Measurements from ENCODE around the gene CTBS. TPM values are rescaled to one million over a fixed set of nuclear protein-coding genes. Genes with fewer than 3 reads are reported as not detected.

Gene CTBS
- total and polyA plus RNA-seq, 2 of the 4 experiments (the other 2 are of a cell fraction): 5.9 to 12.4 TPM

- Histone ChIP-seq H2BK120ac (ENCODE audit: low read depth, low read length) (no peak overlapping the region), H2AK5ac (ENCODE audit: low read depth, low read length) (no peak overlapping the region), H2AFZ (replicated peaks; ENCODE audit: low read length, poor library complexity) (no peak overlapping the region), H3K9me1 (ENCODE audit: insufficient read depth, low read length) (peaks cover 3% of the 10 kb centered on the region), H3K4me3 (ENCODE audit: insufficient read depth, low read depth, low read length) (no peak overlapping the region), H4K91ac (ENCODE audit: insufficient read depth, low read depth, low read length) (no peak overlapping the region), H3K4me2 (ENCODE audit: low read depth, low read length) (no peak overlapping the region), H3K23ac (ENCODE audit: low read depth, low read length) (no peak overlapping the region), H3K56ac (ENCODE audit: extremely low read depth, insufficient read depth, low read length) (no peak overlapping the region), H2BK15ac (ENCODE audit: low read depth, low read length) (no peak overlapping the region), H4K5ac (ENCODE audit: low read depth, low read length) (no peak overlapping the region), H3K18ac (ENCODE audit: low read depth, low read length) (no peak overlapping the region), H3K79me1 (ENCODE audit: low read depth in 1 of 2, low read length in 2 of 2) (peaks cover 33 to 36% of the 10 kb centered on the region in 2 experiments), H3K4ac (ENCODE audit: low read depth, low read length) (no peak overlapping the region), H3K4me1 (ENCODE audit: control insufficient read depth, insufficient read depth, low read length) (peaks cover 2% of the 10 kb centered on the region; the same call in 1 of the 2 replicates), H2BK20ac (ENCODE audit: low read depth, low read length) (no peak overlapping the region), H4K8ac (ENCODE audit: low read depth in 2 of 2, low read length in 2 of 2) (no peak overlapping the region), H4K20me1 (ENCODE audit: insufficient read depth, low read length) (no peaks in the 10 kb centered on the region), H3K9ac (ENCODE audit: low read depth, low read length) (no peak overlapping the region), H3K9me3 (ENCODE audit: control insufficient read depth, insufficient read depth, low read length) (no peaks in the 10 kb centered on the region), H3K27ac (ENCODE audit: insufficient read depth, low read length) (no peak overlapping the region), H3K27me3 (ENCODE audit: control insufficient read depth, insufficient read depth, low read length) (no peaks in the 10 kb centered on the region), H2BK5ac (ENCODE audit: low read depth, low read length, poor library complexity, severe bottlenecking) (no peak overlapping the region), H3K14ac (replicated peaks; ENCODE audit: low read depth, low read length) (no peak overlapping the region), H3K36me3 (ENCODE audit: control insufficient read depth, insufficient read depth, low read length) (peaks cover 7% of the 10 kb centered on the region), H2AK9ac (replicated peaks; ENCODE audit: low read depth, low read length, poor library complexity) (no peak overlapping the region)
- BruUV-seq (replicated peaks): no TSS peak
- intact Hi-C loops (cut with micrococcal nuclease): no loop called here
- ATAC-seq (ENCODE audit: low read depth) (no peak), DNase-seq (no peak)
- CTCF ChIA-PET: no interaction called here
- dilution Hi-C loops (cut with HindIII; ENCODE audit: low sequenced_read_pairs, unreplicated experiment): no loop called here
- no peak for TF ChIP-seq CEBPB (IDR thresholded peaks at IDR 0.05; ENCODE audit: low read depth, low read length)
- TF ChIP-seq MAFK (IDR thresholded peaks at IDR 0.05; ENCODE audit: low read depth, low read length): no peak
- TF ChIP-seq RCOR1 (IDR thresholded peaks at IDR 0.05; ENCODE audit: insufficient replicate concordance, low read length): no peak
- TF ChIP-seq MAZ (IDR thresholded peaks at IDR 0.05; ENCODE audit: borderline replicate concordance, low read depth, low read length): no peak
- no peak for TF ChIP-seq SMC3 (IDR thresholded peaks at IDR 0.05; ENCODE audit: low read depth, low read length)
- TF ChIP-seq FOS (IDR thresholded peaks at IDR 0.05; ENCODE audit: low read depth, low read length): no peak
- no peak for TF ChIP-seq MXI1 (IDR thresholded peaks at IDR 0.05; ENCODE audit: borderline replicate concordance, low read depth, low read length)
- no peak for TF ChIP-seq RAD21 (IDR thresholded peaks at IDR 0.05; ENCODE audit: low read length)
- TF ChIP-seq NFE2L2 (IDR thresholded peaks at IDR 0.05; ENCODE audit: low read depth, low read length): no peak
- TF ChIP-seq CTCF (conservative IDR thresholded peaks at IDR 0.05; ENCODE audit: low read depth, low read length): no peak
- TF ChIP-seq BHLHE40 (IDR thresholded peaks at IDR 0.05; ENCODE audit: low read depth, low read length): no peak
- TF ChIP-seq RFX5 (IDR thresholded peaks at IDR 0.05; ENCODE audit: low read depth, low read length): no peak
- in situ Hi-C loops (cut with MboI; ENCODE audit: low sequenced_read_pairs): no loop called here
- POLR2A ChIA-PET (ENCODE audit: unreplicated experiment): no interaction called here
Observed at GRCh38 chr1:84569216-84569615, 5.0 kb downstream of the CTBS start.
